HCT116 (cell line): ENCODE measurements around the gene LHFPL4. TPM values are rescaled to one million over a fixed set of nuclear protein-coding genes. Genes with fewer than 3 reads are reported as not detected.
"Not testable (repeated sequence)": the region's sequence is repeated elsewhere in the genome, so short reads cannot be mapped to it uniquely, and the experiment has no call there.

Experiments used
- ATAC-seq: fragments of 200-7000 bp; cut with Tn5 transposase; 2 replicates; pipeline ENCODE4 v1.9.1; 2020; ENCODE audit warnings: mild to moderate bottlenecking, moderate library complexity
- BruUV-seq: library from RNA; stranded (reverse); fragments of 400-500 nt; replicated peaks from 2 replicates; lab custom pipeline; 2021; lab: Mats Ljungman, UMichigan
- CTCF ChIA-PET: fragments of 300-600 bp; sonication (Branson Sonifier 250); formaldehyde crosslinking; loops from one replicate; lab custom pipeline; 2021; ENCODE audit warnings: antibody characterized with exemption; lab: Charles Lee
- POLR2A ChIA-PET: fragments of 300-600, 350-600 bp; sonication (Branson Sonifier 250); formaldehyde crosslinking; loops from one replicate; lab custom pipeline; 2021; ENCODE audit warnings: antibody characterized with exemption; lab: Charles Lee
- RAD21 ChIA-PET, 2 experiments: fragments of 300-600 bp; sonication (Branson Sonifier 250); formaldehyde crosslinking; loops; one replicate each; lab custom pipeline; 2023; ENCODE audit warnings: low total read pairs in 2 of 2; ENCODE audit not compliant: uncharacterized antibody in 2 of 2, unreplicated experiment in 2 of 2, low non-redundant PET in 1 of 2; lab: Charles Lee
- DNase-seq: peaks from one replicate; pipeline ENCODE4 v3.0.0-alpha.2; 2010; ENCODE audit warnings: low read depth, low spot score
- H2AFZ ChIP-seq: fragments of 200-600 bp; shearing (Covaris generic), sonication (generic); 2 replicates; pipeline ENCODE4 v1.6.1; 2017; ENCODE audit warnings: low read depth, mixed run types, mixed read lengths, antibody characterized with exemption, low read length; ENCODE audit not compliant: poor library complexity, severe bottlenecking
- H3K27ac ChIP-seq: 2 replicates; pipeline ENCODE4 v1.5.1; 2012; ENCODE audit warnings: low read depth, low read length
- H3K27me3 ChIP-seq: fragments of 200-600 bp; sonication (generic); 2 replicates; pipeline ENCODE4 v1.6.1; 2016; ENCODE audit warnings: mixed run types, low read length, mixed read lengths; ENCODE audit not compliant: insufficient read depth
- H3K36me3 ChIP-seq, 2 experiments: fragments of 200-500 bp in 1 of 2; fragments of 200-600 bp in 1 of 2; sonication (Bioruptor generic) in 1 of 2; sonication (generic) in 1 of 2; 2 replicates each; pipeline versions ENCODE4 v1.5.1 to v1.6.1; 2014 to 2016; ENCODE audit warnings: low read length in 2 of 2, inconsistent platforms in 1 of 2, mixed read lengths in 1 of 2, mixed run types in 1 of 2; ENCODE audit not compliant: insufficient read depth in 2 of 2, control insufficient read depth in 1 of 2
- H3K4me1 ChIP-seq, 2 experiments: fragments of 200-600 bp in 1 of 2; sonication (generic) in 1 of 2; 2 replicates each; pipeline versions ENCODE4 v1.5.1 to v1.6.1; 2012 to 2017; ENCODE audit warnings: low read length in 2 of 2, inconsistent platforms in 1 of 2, mild to moderate bottlenecking in 1 of 2, mixed read lengths in 1 of 2, mixed run types in 1 of 2, moderate library complexity in 1 of 2; ENCODE audit not compliant: insufficient read depth in 2 of 2, control insufficient read depth in 1 of 2
- H3K4me2 ChIP-seq: fragments of 200-600 bp; sonication (generic); 2 replicates; pipeline ENCODE4 v1.6.1; 2017; ENCODE audit warnings: mixed run types, low read length, mixed read lengths
- H3K4me3 ChIP-seq, 2 experiments: fragments of 200-600 bp in 1 of 2; sonication (generic) in 1 of 2; replicated peaks in 1 of 2; 2 replicates each; pipeline ENCODE4 v1.5.1; 2011 to 2016; ENCODE audit warnings: low read length in 2 of 2, control low read depth in 1 of 2, low read depth in 1 of 2, mild to moderate bottlenecking in 1 of 2, mixed read lengths in 1 of 2, mixed run types in 1 of 2
- H3K79me2 ChIP-seq: fragments of 200-600 bp; sonication (generic); 2 replicates; pipeline ENCODE4 v1.6.1; 2017; ENCODE audit warnings: mild to moderate bottlenecking, mixed run types, low read length, moderate library complexity, mixed read lengths; ENCODE audit not compliant: insufficient read depth
- H3K9ac ChIP-seq: fragments of 200-600 bp; sonication (generic); 2 replicates; pipeline ENCODE4 v1.6.1; 2016; ENCODE audit warnings: low read length, mixed read lengths
- H3K9me2 ChIP-seq: fragments of 200-600 bp; sonication (generic), shearing (Covaris generic); 2 replicates; pipeline ENCODE4 v1.6.1; 2017; ENCODE audit warnings: mixed run types, mild to moderate bottlenecking, moderate library complexity; ENCODE audit not compliant: insufficient read depth
- H3K9me3 ChIP-seq, 2 experiments: fragments of 200-500 bp in 1 of 2; fragments of 200-600 bp in 1 of 2; sonication (Bioruptor generic) in 1 of 2; sonication (generic) in 1 of 2; 2 replicates each; pipeline ENCODE4 v1.6.1; 2014 to 2017; ENCODE audit warnings: low read length in 2 of 2, mixed read lengths in 2 of 2, inconsistent platforms in 1 of 2, low read depth in 1 of 2, mild to moderate bottlenecking in 1 of 2, mixed run types in 1 of 2, moderate library complexity in 1 of 2; ENCODE audit not compliant: control insufficient read depth in 1 of 2, insufficient read depth in 1 of 2
- H4K20me1 ChIP-seq: fragments of 200-600 bp; sonication (generic), shearing (Covaris generic); 2 replicates; pipeline ENCODE4 v1.6.1; 2017; ENCODE audit warnings: mixed run types, mild to moderate bottlenecking, moderate library complexity; ENCODE audit not compliant: insufficient read depth
- ELF1 ChIP-seq: IDR thresholded peaks from 2 replicates; pipeline ENCODE4 v1.6.1; 2012; ENCODE audit warnings: low read depth, borderline replicate concordance
- FOSL1 ChIP-seq: IDR thresholded peaks from 2 replicates; pipeline ENCODE4 v1.6.1; 2012; ENCODE audit warnings: low read depth
- intact Hi-C: fragments of 100-400 bp; cut with micrococcal nuclease; formaldehyde crosslinking; loops from 2 replicates; pipeline ENCODE4 v1.10.0; 2022
- total RNA-seq: library from RNA; stranded (reverse); gene quantifications from one replicate; pipeline ENCODE4 v1.2.1, GENCODE V29; 2021; ENCODE audit not compliant: unreplicated experiment
- TF ChIP-seq, protein P1 (sequence below): IDR thresholded peaks from 2 replicates; pipeline ENCODE4 v1.6.1; 2011; ENCODE audit warnings: mild to moderate bottlenecking, low read length, moderate library complexity; ENCODE audit not compliant: insufficient replicate concordance; ENCODE audit errors: extremely low read depth

The LHFPL4 gene
- total RNA-seq, 1 experiment from 2014 or later = not detected

DNA sequence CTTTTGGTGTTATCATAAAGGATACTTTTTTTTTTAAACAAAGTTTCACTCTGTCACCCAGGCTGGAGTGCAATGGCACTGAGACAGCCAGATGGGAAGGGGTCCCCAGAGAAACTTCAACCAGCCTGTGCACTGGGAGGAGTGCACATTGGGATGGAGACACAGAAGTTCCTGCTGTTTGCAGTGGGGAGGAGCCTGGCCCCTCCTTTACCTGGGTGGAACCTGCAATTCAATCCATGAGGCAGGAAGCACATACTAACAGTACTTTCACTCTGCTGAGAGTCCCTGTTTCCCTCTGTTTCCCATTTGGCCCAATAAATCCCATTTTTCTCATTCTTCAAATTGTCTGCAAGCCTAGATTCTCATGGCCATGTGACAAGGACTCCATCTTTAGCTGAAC, 42.3 kb upstream of the LHFPL4 start:
- Histone ChIP-seq H3K9me2 (no peaks in the 10 kb centered on the region), H2AFZ (no peak overlapping the region), H3K36me3 (no peaks in the 10 kb centered on the region), H3K4me1 (no peaks in the 10 kb centered on the region), H4K20me1 (no peaks in the 10 kb centered on the region), H3K79me2 (no peaks in the 10 kb centered on the region), H3K4me3 (no peak overlapping the region), H3K4me2 (no peak overlapping the region), H3K9me3 (peaks cover 3 to 6% of the 10 kb centered on the region in 2 experiments; a peak in 1 of 4 replicates), H3K9ac (no peak overlapping the region), H3K27ac (no peak overlapping the region), H3K27me3 (0 out of 2 replicates have a peak, but pooled peaks cover 5% of the 10 kb centered on the region)
- RAD21 ChIA-PET = no interaction called here
- TF ChIP-seq, protein P1, sequence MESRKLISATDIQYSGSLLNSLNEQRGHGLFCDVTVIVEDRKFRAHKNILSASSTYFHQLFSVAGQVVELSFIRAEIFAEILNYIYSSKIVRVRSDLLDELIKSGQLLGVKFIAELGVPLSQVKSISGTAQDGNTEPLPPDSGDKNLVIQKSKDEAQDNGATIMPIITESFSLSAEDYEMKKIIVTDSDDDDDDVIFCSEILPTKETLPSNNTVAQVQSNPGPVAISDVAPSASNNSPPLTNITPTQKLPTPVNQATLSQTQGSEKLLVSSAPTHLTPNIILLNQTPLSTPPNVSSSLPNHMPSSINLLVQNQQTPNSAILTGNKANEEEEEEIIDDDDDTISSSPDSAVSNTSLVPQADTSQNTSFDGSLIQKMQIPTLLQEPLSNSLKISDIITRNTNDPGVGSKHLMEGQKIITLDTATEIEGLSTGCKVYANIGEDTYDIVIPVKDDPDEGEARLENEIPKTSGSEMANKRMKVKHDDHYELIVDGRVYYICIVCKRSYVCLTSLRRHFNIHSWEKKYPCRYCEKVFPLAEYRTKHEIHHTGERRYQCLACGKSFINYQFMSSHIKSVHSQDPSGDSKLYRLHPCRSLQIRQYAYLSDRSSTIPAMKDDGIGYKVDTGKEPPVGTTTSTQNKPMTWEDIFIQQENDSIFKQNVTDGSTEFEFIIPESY = no peak
- TF ChIP-seq ELF1 (no peak), FOSL1 (no peak)
- POLR2A ChIA-PET = no interaction called here
- no TSS peak for BruUV-seq
- intact Hi-C loops = no loop called here
- ATAC-seq (no peak), DNase-seq (no peak)
- CTCF ChIA-PET = no interaction called here

DNA sequence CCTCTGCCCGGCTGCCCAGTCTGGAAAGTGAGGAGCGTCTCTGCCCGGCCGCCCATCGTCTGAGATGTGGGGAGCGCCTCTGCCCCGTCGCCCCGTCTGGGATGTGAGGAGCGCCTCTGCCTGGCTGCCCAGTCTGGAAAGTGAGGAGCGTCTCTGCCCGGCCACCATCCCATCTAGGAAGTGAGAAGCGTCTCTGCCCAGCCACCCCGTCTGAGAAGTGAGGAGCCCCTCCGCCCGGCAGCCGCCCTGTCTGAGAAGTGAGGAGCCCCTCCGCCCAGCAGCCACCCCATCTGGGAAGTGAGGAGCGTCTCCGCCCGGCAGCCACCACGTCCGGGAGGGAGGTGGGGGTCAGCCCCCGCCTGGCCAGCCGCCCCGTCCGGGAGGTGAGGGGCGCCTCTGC, 38.2 kb upstream of the LHFPL4 start:
- H3K9me2 ChIP-seq, H3K27ac ChIP-seq, H3K9ac ChIP-seq, POLR2A ChIA-PET, DNase-seq, H3K4me2 ChIP-seq, H3K27me3 ChIP-seq, RAD21 ChIA-PET, H3K4me3 ChIP-seq, CTCF ChIA-PET, H4K20me1 ChIP-seq, ATAC-seq, H3K4me1 ChIP-seq, H3K79me2 ChIP-seq, H3K36me3 ChIP-seq, H3K9me3 ChIP-seq, intact Hi-C loops, BruUV-seq, H2AFZ ChIP-seq: not testable (repeated sequence)
